ENCODE measurements around the gene KLHDC7A. TPM values are rescaled to one million over a fixed set of nuclear protein-coding genes. Genes with fewer than 3 reads are reported as not detected.

The KLHDC7A gene
- polyA plus RNA-seq, 4 donors: 0.19 to 7.5 (median 0.25) TPM

DNA sequence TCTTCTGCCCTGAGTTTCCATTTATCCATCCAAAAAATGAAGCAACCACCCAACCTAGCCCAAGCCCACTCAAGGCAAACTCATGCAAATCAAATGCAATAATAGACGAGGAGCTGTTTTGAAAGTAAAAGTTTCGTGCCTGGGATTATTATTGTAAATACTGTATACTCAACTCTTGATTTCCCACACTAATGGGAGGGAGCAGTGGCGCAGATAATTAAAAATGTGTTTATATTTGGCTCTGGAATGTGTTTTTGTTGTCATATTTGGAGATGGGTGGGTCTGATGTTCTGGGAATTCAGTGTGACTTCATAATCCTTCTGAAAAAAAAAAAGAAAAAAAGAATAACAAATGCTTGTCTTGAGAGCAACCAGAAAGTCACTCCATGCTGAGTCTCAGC lies 52.5 kb downstream of the KLHDC7A start:
- Histone ChIP-seq H3K27me3 (ENCODE audit: control insufficient read depth in 3 of 3, insufficient read depth in 3 of 3, low read length in 3 of 3) (no peaks in the 10 kb centered on the region), H3K4me3 (ENCODE audit: low read depth in 1 of 3, low read length in 3 of 3) (no peak overlapping the region), H3K36me3 (ENCODE audit: control insufficient read depth in 3 of 3, insufficient read depth in 2 of 3, low read depth in 1 of 3, low read length in 3 of 3) (no peaks in the 10 kb centered on the region), H3K4me1 (ENCODE audit: control insufficient read depth in 3 of 3, insufficient read depth in 2 of 3, low read depth in 1 of 3, low read length in 2 of 3) (no peaks in the 10 kb centered on the region), H3K9me3 (ENCODE audit: control insufficient read depth in 2 of 2, insufficient read depth in 1 of 2, low read depth in 1 of 2, low read length in 1 of 2) (no peaks in the 10 kb centered on the region), H3K27ac (ENCODE audit: low read depth in 1 of 3, low read length in 2 of 3) (no peak overlapping the region)
- WGBS, 3 donors: 38 to 49% (median 39%) methylated on average over 3 of the region's 3 CpGs
- no peak for FAIRE-seq
- DNase-seq: no peak

DNA sequence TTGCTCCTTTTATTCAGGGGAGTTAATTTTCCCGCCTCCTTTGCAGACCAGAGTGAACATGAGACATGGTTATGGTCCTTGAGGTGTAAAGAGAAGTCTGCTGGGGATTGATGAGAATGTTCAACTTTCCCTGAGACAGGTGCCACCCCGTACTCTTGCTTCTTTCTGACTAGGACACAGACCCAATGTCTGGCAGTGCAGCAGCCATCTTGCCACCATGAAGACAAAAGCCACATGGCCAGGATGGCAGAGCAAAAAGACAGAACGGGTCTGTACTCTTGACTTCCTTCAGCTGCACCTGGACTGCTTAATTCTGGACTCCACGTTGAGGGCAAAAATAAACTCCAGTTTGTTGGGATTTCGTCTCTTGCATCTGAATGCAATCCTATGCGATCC lies 54.1 kb downstream of the KLHDC7A start:
- H3K27me3 ChIP-seq (ENCODE audit: control insufficient read depth in 3 of 3, insufficient read depth in 3 of 3, low read length in 3 of 3): no peaks in the 10 kb centered on the region
- no peaks in the 10 kb centered on the region for H3K9me3 ChIP-seq (ENCODE audit: control insufficient read depth in 2 of 2, insufficient read depth in 1 of 2, low read depth in 1 of 2, low read length in 1 of 2)
- no peaks in the 10 kb centered on the region for H3K36me3 ChIP-seq (ENCODE audit: control insufficient read depth in 3 of 3, insufficient read depth in 2 of 3, low read depth in 1 of 3, low read length in 3 of 3)
- H3K27ac ChIP-seq (ENCODE audit: low read depth in 1 of 3, low read length in 2 of 3): no peak overlapping the region
- no peak for FAIRE-seq
- no peak for DNase-seq
- no peak overlapping the region for H3K4me3 ChIP-seq (ENCODE audit: low read depth in 1 of 3, low read length in 3 of 3)
- no peaks in the 10 kb centered on the region for H3K4me1 ChIP-seq (ENCODE audit: control insufficient read depth in 3 of 3, insufficient read depth in 2 of 3, low read depth in 1 of 3, low read length in 2 of 3)
- WGBS, 3 donors: 34 to 65% (median 44%) methylated on average over 6 of the region's 6 CpGs

Other genes with a start within 250 kb of the KLHDC7A start
- gene PAX7, start 149.9 kb downstream of the KLHDC7A start, polyA plus RNA-seq: under 1 TPM in 2 of 4 donors, not detected in 2; 0.01 to 0.15 TPM

Measured in small intestine (tissue), 7 donors.